ENCODE results near the gene TP73.

GRCh38 chr1:3762873-3763228 is 110.5 kb downstream of the TP73 start:
- TF ChIP-seq POLR2AphosphoS5 (IDR thresholded peaks at IDR 0.05; ENCODE audit: low read depth, low read length) (no peak), RAD21 (IDR thresholded peaks at IDR 0.05; ENCODE audit: low read depth) (no peak), JUND (IDR thresholded peaks at IDR 0.05) (no peak), SRF (IDR thresholded peaks at IDR 0.05; ENCODE audit: low read depth) (no peak), SIN3A (IDR thresholded peaks at IDR 0.05; ENCODE audit: low read depth) (no peak), YY1 (IDR thresholded peaks at IDR 0.05; ENCODE audit: extremely low read depth, insufficient replicate concordance, low read depth, low read length) (no peak), EZH2 (IDR thresholded peaks at IDR 0.05) (no peak), ELF1 (IDR thresholded peaks at IDR 0.05; ENCODE audit: borderline replicate concordance, low read depth) (no peak), EZH2phosphoT487 (IDR thresholded peaks at IDR 0.05; ENCODE audit: borderline replicate concordance) (no peak), REST (IDR thresholded peaks at IDR 0.05; ENCODE audit: low read depth) (no peak), MAX (IDR thresholded peaks at IDR 0.05) (no peak)
- TF ChIP-seq, protein P1, sequence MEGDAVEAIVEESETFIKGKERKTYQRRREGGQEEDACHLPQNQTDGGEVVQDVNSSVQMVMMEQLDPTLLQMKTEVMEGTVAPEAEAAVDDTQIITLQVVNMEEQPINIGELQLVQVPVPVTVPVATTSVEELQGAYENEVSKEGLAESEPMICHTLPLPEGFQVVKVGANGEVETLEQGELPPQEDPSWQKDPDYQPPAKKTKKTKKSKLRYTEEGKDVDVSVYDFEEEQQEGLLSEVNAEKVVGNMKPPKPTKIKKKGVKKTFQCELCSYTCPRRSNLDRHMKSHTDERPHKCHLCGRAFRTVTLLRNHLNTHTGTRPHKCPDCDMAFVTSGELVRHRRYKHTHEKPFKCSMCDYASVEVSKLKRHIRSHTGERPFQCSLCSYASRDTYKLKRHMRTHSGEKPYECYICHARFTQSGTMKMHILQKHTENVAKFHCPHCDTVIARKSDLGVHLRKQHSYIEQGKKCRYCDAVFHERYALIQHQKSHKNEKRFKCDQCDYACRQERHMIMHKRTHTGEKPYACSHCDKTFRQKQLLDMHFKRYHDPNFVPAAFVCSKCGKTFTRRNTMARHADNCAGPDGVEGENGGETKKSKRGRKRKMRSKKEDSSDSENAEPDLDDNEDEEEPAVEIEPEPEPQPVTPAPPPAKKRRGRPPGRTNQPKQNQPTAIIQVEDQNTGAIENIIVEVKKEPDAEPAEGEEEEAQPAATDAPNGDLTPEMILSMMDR (IDR thresholded peaks at IDR 0.05 in 2 of 3, conservative IDR thresholded peaks at IDR 0.05 in 1 of 3; ENCODE audit: borderline replicate concordance in 1 of 3, insufficient read depth in 1 of 3, low read depth in 2 of 3, low read length in 2 of 3): no peak
- TF ChIP-seq, protein P2, sequence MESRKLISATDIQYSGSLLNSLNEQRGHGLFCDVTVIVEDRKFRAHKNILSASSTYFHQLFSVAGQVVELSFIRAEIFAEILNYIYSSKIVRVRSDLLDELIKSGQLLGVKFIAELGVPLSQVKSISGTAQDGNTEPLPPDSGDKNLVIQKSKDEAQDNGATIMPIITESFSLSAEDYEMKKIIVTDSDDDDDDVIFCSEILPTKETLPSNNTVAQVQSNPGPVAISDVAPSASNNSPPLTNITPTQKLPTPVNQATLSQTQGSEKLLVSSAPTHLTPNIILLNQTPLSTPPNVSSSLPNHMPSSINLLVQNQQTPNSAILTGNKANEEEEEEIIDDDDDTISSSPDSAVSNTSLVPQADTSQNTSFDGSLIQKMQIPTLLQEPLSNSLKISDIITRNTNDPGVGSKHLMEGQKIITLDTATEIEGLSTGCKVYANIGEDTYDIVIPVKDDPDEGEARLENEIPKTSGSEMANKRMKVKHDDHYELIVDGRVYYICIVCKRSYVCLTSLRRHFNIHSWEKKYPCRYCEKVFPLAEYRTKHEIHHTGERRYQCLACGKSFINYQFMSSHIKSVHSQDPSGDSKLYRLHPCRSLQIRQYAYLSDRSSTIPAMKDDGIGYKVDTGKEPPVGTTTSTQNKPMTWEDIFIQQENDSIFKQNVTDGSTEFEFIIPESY (IDR thresholded peaks at IDR 0.05; ENCODE audit: extremely low read depth, insufficient replicate concordance, low read length): no peak
